B cell (primary cell): ENCODE data around the gene SIGLEC8. TPM values are rescaled to one million over a fixed set of nuclear protein-coding genes. Genes with fewer than 3 reads are reported as not detected.
A peak's percentile ranks its signal among the peaks of the same experiment; 100 is the strongest.

Experiments used
- ATAC-seq: fragments of 200-7000 bp; cut with Tn5 transposase; one replicate; pipeline ENCODE4 v1.10.0; 2021; ENCODE audit warnings: low read depth, mild to moderate bottlenecking, moderate number of reproducible peaks, moderate library complexity
- CTCF ChIA-PET: fragments of 350-600 bp; sonication (Branson Sonifier 250); formaldehyde crosslinking; loops from one replicate; lab custom pipeline; 2021; ENCODE audit warnings: antibody characterized with exemption, inconsistent platforms; lab: Charles Lee
- POLR2A ChIA-PET: fragments of 350-600 bp; sonication (Branson Sonifier 250); formaldehyde crosslinking; loops from one replicate; lab custom pipeline; 2021; ENCODE audit warnings: antibody characterized with exemption; lab: Charles Lee
- DNase-seq: peaks from one replicate; pipeline ENCODE4 v3.0.0; 2013
- H2AFZ ChIP-seq: 2 replicates; pipeline ENCODE4 v1.6.1; 2012; ENCODE audit warnings: mild to moderate bottlenecking, low read depth, low read length; ENCODE audit not compliant: insufficient read depth, poor library complexity, severe bottlenecking
- H3K27ac ChIP-seq, 2 donors: 1 replicate in 1 of 2; 2 replicates in 1 of 2; pipeline ENCODE4 v1.5.1; 2012 to 2013; ENCODE audit warnings: low read length in 2 of 2, mild to moderate bottlenecking in 2 of 2, moderate library complexity in 1 of 2
- H3K27me3 ChIP-seq, 4 experiments: fragments of 200-600 bp in 1 of 4; sonication (generic) in 1 of 4; replicated peaks in 1 of 4; 1 replicate in 2 of 4; 2 replicates in 2 of 4; pipeline versions ENCODE4 v1.6.1 to v1.7.0; 2013 to 2016; ENCODE audit warnings: low read length in 3 of 4, mild to moderate bottlenecking in 2 of 4, mixed read lengths in 1 of 4, moderate library complexity in 1 of 4; ENCODE audit not compliant: insufficient read depth in 4 of 4, control insufficient read depth in 3 of 4; ENCODE audit errors: control extremely low read depth in 1 of 4
- H3K36me3 ChIP-seq, 2 experiments: replicated peaks in 1 of 2; 1 replicate in 1 of 2; 2 replicates in 1 of 2; pipeline versions ENCODE4 v1.6.1 to v1.7.1; 2013; ENCODE audit warnings: low read length in 1 of 2; ENCODE audit not compliant: insufficient read depth in 2 of 2, control insufficient read depth in 1 of 2; ENCODE audit errors: control extremely low read depth in 1 of 2, extremely low read depth in 1 of 2
- H3K4me1 ChIP-seq, 2 donors: fragments of 200-600 bp in 1 of 2; sonication (generic) in 1 of 2; 1 replicate in 1 of 2; 2 replicates in 1 of 2; pipeline versions ENCODE4 v1.5.1 to v1.6.1; 2013 to 2017; ENCODE audit warnings: low read length in 2 of 2; ENCODE audit not compliant: control insufficient read depth in 2 of 2, insufficient read depth in 2 of 2
- H3K4me2 ChIP-seq: replicated peaks from 2 replicates; pipeline ENCODE3; 2012; ENCODE audit warnings: mild to moderate bottlenecking, low read depth, low read length; ENCODE audit not compliant: poor library complexity, severe bottlenecking
- H3K4me3 ChIP-seq, 5 experiments: fragments of 200-600 bp in 1 of 5; sonication (generic) in 1 of 5; 1 replicate in 3 of 5; 2 replicates in 2 of 5; pipeline versions ENCODE4 v1.5.1 to v1.7.0; 2011 to 2016; ENCODE audit warnings: low read length in 4 of 5, mild to moderate bottlenecking in 4 of 5, low read depth in 2 of 5, control low read depth in 1 of 5, moderate library complexity in 1 of 5; ENCODE audit not compliant: insufficient read depth in 1 of 5; ENCODE audit errors: control extremely low read depth in 1 of 5, extremely low read depth in 1 of 5
- H3K79me2 ChIP-seq: fragments of 200-600 bp; sonication (generic); one replicate; pipeline ENCODE4 v1.6.0; 2016; ENCODE audit warnings: low read length; ENCODE audit not compliant: control insufficient read depth, insufficient read depth
- H3K9ac ChIP-seq: fragments of 200-600 bp; sonication (generic); 2 replicates; pipeline ENCODE4 v1.6.1; 2017; ENCODE audit warnings: mild to moderate bottlenecking, low read length, moderate library complexity
- H3K9me3 ChIP-seq, 3 donors: one replicate each; pipeline versions ENCODE4 v1.6.1 to v1.7.1; 2013; ENCODE audit warnings: low read length in 2 of 3; ENCODE audit not compliant: control insufficient read depth in 2 of 3, insufficient read depth in 1 of 3; ENCODE audit errors: control extremely low read depth in 1 of 3
- H4K20me1 ChIP-seq: 2 replicates; pipeline ENCODE4 v1.6.0; 2012; ENCODE audit warnings: mild to moderate bottlenecking, low read length; ENCODE audit not compliant: insufficient read depth, control insufficient read depth, poor library complexity, severe bottlenecking
- H3K27ac Mint-ChIP-seq: one replicate; pipeline ENCODE4 v1.8.0; 2021; ENCODE audit warnings: mixed read lengths
- H3K27me3 Mint-ChIP-seq: one replicate; pipeline ENCODE4 v1.8.0; 2021; ENCODE audit warnings: mixed read lengths
- H3K4me1 Mint-ChIP-seq: one replicate; pipeline ENCODE4 v1.8.0; 2021; ENCODE audit warnings: mixed read lengths
- H3K4me3 Mint-ChIP-seq: one replicate; pipeline ENCODE4 v1.8.0; 2021; ENCODE audit warnings: mixed read lengths
- H3K9me3 Mint-ChIP-seq: one replicate; pipeline ENCODE4 v1.8.0; 2022; ENCODE audit warnings: mixed read lengths; ENCODE audit not compliant: insufficient read depth
- CTCF ChIP-seq: fragments of 200-600 bp; IDR thresholded peaks from one replicate; pipeline ENCODE4 v1.8.0; 2022; ENCODE audit warnings: antibody characterized with exemption, mild to moderate bottlenecking
- EZH2 ChIP-seq: IDR thresholded peaks from 2 replicates; pipeline ENCODE4 v1.6.1; 2012; ENCODE audit warnings: borderline replicate concordance, low read depth, mild to moderate bottlenecking, moderate library complexity, low read length; ENCODE audit not compliant: insufficient read depth, poor library complexity, severe bottlenecking
- WGBS: methylation state at CpG from one replicate; pipeline ENCODE4 v1.1.5; 2013; ENCODE audit warnings: missing lambda C conversion rate; ENCODE audit not compliant: insufficient coverage; 5-methylcytosine and 5-hydroxymethylcytosine counted together
- intact Hi-C: fragments of 100-400 bp; cut with micrococcal nuclease; formaldehyde crosslinking; loops from one replicate; pipeline ENCODE4 v1.10.0; 2022
- polyA plus RNA-seq: library from polyadenylated mRNA; depleted of rRNA; stranded (reverse); fragments of >200 nt; gene quantifications from 2 replicates; pipeline ENCODE4 v1.2.3, GENCODE V29; 2012
- total RNA-seq, 2 donors: library from RNA; stranded (reverse); fragments of 120-200 nt in 1 of 2; gene quantifications; 1 replicate in 1 of 2; 2 replicates in 1 of 2; pipeline versions ENCODE4 v1.2.3 to v1.2.4, GENCODE V29; 2013 to 2022

SIGLEC8 gene
- total and polyA plus RNA-seq, 2 donors (not counting 1 experiment from before 2014, with no cell fraction given): not detected

- Histone ChIP-seq H3K4me2 (no peak overlapping the region), H3K9me3 (peaks cover 0 to 9% (median 0%) of the 10 kb centered on the region in 3 donors), H3K9ac (no peak overlapping the region), H3K27me3 (peaks cover 0 to 14% (median 1%) of the 10 kb centered on the region in 4 experiments), H3K4me1 (peaks cover 4 to 5% of the 10 kb centered on the region in 2 donors), H4K20me1 (no peaks in the 10 kb centered on the region), H3K27ac (no peak overlapping the region), H3K36me3 (no peaks in the 10 kb centered on the region), H2AFZ (no peak overlapping the region), H3K4me3 (no peak overlapping the region), H3K79me2 (no peaks in the 10 kb centered on the region)
- H3K4me3 Mint-ChIP-seq: no peak overlapping the region
- DNase-seq (no peak), ATAC-seq (no peak)
- no CpG with 5 or more reads among the region's 3 CpGs for WGBS
- peaks cover 4% of the 10 kb centered on the region for H3K4me1 Mint-ChIP-seq
- intact Hi-C loops: no loop called here
- TF ChIP-seq CTCF: no peak
- no peak for TF ChIP-seq EZH2
- no peaks in the 10 kb centered on the region for H3K9me3 Mint-ChIP-seq
- ChIA-PET CTCF (interaction anchor here (0.7 to 19.1 kb wide), 2 partner anchors 153 to 182 kb away, joined by 3 to 681 read pairs; no protein-coding TSS in a partner anchor), POLR2A (no interaction called here)
- no peak overlapping the region for H3K27ac Mint-ChIP-seq
- H3K27me3 Mint-ChIP-seq: peaks cover 29% of the 10 kb centered on the region
Measured at GRCh38 chr19:51476164-51476563, 17.9 kb upstream of the SIGLEC8 start.

- Histone ChIP-seq H3K36me3 (no peaks in the 10 kb centered on the region), H3K9ac (no peak overlapping the region), H4K20me1 (no peaks in the 10 kb centered on the region), H3K9me3 (peaks cover 0 to 6% (median 0%) of the 10 kb centered on the region in 3 donors), H3K27me3 (peaks cover 0 to 16% (median 1%) of the 10 kb centered on the region in 4 experiments), H3K4me1 (peaks cover 4 to 5% of the 10 kb centered on the region in 2 donors), H3K4me3 (no peak overlapping the region), H3K4me2 (no peak overlapping the region), H2AFZ (no peak overlapping the region), H3K27ac (no peak overlapping the region), H3K79me2 (no peaks in the 10 kb centered on the region)
- CTCF ChIA-PET: interaction anchor here (0.6 to 19.1 kb wide), 59 partner anchors 8 to 308 kb away, joined by 3 to 681 read pairs (median 4); partner anchors contain the start of genes FPR1, SIGLEC10 and SIGLEC6
- WGBS: 41% methylated on average over 3 of the region's 7 CpGs
- Mint-ChIP-seq H3K27me3 (peaks cover 25% of the 10 kb centered on the region), H3K9me3 (no peaks in the 10 kb centered on the region), H3K4me3 (no peak overlapping the region), H3K4me1 (peaks cover 4% of the 10 kb centered on the region), H3K27ac (no peak overlapping the region)
- intact Hi-C loops: loop anchor here (1.0 to 5.0 kb wide), 7 partner anchors 42 to 305 kb away; partner anchors contain the start of gene ZNF175
- peak; percentile 86 for DNase-seq
- POLR2A ChIA-PET: no interaction called here
- peak; percentile 98 for TF ChIP-seq CTCF
- no peak for TF ChIP-seq EZH2
- peak; percentile 66 for ATAC-seq
Measured at GRCh38 chr19:51473009-51473707, 14.9 kb upstream of the SIGLEC8 start.
